GM21381 (cell line): Measurements from ENCODE around the gene MCM3.

Experiments
- ATAC-seq: cut with Tn5 transposase; IDR thresholded peaks from one replicate; pipeline ENCODE4 v1.9.1; 2021; ENCODE audit warnings: mild to moderate bottlenecking, moderate library complexity; ENCODE audit not compliant: unreplicated experiment

MCM3 gene

DNA sequence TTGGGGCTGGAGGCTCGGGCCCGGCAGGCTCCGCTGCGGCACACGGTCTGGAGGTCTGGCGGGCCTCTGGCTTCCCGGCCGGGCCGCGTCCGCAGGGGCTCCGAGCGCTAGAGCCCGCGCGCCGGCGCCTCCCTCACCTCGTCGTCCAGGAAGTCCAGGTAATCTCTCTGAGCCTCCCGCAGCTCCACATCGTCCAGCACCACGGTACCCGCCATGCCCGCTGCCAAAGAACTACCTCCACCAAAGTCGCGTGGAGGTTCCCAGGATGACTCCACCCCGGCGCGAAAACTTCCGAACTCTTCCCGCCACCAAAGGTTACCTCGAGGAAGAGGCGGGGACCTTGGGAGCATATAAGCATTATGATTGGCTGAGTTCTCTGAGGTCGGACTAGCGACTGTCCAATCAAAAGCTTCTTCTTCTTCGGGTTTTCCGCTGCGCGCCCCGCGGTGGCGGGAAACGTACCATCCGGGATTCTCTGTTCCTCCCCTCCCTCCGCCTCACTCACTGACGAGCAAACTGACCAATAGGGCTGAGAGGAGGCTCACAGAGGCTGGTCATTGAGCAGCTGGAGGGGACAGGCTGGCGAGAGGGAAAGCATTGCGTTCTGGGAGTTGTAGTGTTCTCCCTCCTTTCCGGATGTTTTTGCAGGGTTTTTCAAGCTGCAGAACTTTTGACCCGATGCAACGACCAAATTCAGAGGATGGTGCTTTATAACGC lies at the start of gene MCM3:
Gene MCM3, minus strand, starts transcription at position 283 of the 717 bp plus-strand sequence. Its CDS starts 68 bp downstream, at position 215.
- ATAC-seq = peak; percentile 98

- peak; percentile 54 for ATAC-seq
Observed at GRCh38 chr6:52333840-52334200, 49.3 kb upstream of the MCM3 start.

GRCh38 chr6:52331793-52332457 lies 47.4 kb upstream of the MCM3 start:
- no peak for ATAC-seq

- no peak for ATAC-seq
Observed at GRCh38 chr6:52330470-52330869, 45.9 kb upstream of the MCM3 start.

DNA sequence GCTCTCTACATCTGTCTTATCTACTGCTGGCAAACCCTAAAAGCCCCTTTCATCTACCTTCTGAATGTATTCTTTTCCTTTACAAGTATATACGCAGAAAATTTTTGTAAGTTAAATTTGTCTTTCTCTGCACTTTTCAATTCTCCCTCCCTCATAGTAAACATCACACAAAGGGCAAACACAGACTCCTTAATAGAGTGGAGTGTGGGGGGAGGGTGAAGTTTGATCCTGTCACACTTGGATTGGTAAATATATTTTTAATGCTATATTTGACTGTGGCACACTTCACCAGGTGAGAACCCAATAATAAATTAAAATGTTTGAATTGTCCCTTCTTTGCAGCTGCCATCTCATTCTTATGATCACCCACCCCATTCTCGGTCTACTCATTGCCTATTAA lies 44.2 kb upstream of the MCM3 start:
- ATAC-seq = no peak

DNA sequence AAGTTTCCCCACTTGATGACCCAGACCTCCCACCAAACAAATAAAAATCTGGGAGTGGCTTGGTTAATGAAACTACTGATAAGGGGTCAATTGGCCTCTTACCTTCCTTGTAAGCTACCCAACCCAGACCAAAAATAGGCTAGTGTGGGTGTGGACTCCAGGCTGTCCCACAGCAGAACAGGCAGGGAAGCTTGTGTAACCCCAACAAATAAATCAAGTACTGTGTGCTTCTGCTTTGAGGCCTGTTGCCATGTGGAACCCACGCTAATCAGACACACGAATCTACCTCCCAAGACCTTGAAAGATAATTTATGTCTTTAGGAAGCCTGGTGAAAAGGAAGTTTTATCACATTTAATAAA lies 43.7 kb upstream of the MCM3 start:
- ATAC-seq = no peak

DNA sequence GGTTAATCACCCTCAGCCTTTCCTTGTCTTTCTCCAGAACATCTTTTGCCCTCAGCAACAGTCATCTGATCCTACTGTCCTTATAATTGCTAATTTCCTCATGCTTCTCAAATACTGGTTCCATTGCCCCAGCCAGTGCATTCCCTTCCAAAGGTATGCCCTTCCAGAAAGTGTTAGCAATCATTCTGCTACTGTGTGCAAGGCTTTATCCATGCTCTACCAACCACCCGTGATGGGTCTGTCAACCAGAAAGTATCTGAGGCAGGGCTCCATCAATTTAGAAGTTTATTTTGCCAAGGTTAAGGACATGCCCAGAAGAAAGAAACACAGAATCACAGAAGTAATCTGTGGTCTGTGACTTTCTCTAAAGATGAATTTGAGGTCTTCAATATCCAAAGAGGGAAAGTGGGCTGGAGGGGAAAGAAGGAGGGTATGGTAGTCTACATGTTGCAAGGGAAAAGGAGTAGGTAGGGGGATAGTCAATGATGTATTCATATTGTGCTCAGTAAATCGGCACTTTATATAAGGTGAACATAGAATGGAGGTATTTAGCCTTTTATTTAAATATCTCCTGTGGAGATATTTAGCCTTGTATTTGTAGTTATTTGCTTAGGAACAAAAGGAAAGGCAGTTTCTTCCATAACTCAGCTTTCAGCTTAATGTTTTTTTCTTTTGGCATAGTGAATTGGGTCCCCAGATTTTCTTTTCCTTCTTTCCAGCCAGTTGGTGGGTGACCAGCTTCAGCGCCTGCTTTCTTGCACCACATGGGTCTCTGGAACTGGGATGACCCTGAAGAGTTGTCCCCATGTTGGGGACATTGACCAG lies 42.2 kb upstream of the MCM3 start:
- ATAC-seq = no peak

DNA sequence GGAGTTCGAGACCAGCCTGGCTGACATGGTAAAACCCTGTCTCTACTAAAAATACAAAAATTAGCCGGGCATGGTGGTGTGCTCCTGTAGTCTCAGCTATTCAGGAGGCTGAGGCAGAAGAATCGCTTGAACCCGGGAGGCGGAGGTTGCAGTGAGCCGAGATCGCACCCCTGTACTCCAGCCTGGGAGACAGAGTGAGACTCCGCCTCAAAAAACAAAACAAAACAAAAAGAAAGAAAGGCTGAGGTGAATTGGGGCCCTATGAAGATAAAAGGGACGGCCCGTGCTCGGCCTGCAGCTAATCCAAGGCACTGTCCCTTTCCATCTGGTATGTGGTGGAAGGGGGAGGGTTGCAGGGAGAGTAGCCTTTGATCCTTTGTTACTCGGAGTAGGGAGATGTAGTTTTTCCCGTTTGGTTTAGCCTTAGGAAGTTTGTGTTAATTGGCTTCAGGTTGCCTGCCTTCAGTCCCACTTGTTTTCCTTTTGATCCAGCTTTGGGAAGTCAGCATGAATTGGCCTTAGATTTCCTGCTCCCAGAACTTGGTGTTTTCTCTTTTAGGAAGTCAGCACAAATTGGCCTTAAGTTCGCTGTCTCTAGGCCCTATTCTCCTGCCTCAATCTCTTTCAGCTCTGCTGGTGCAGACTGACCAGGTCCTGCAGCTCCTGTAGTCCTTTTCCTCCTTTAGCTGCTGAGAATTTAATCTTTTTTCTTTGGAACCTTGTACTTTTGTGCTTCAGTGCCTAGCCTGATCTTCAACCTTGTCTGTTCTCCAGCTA lies 41.3 kb upstream of the MCM3 start:
- ATAC-seq = no peak

GRCh38 chr6:52324189-52324588 lies 39.6 kb upstream of the MCM3 start:
- no peak for ATAC-seq

DNA sequence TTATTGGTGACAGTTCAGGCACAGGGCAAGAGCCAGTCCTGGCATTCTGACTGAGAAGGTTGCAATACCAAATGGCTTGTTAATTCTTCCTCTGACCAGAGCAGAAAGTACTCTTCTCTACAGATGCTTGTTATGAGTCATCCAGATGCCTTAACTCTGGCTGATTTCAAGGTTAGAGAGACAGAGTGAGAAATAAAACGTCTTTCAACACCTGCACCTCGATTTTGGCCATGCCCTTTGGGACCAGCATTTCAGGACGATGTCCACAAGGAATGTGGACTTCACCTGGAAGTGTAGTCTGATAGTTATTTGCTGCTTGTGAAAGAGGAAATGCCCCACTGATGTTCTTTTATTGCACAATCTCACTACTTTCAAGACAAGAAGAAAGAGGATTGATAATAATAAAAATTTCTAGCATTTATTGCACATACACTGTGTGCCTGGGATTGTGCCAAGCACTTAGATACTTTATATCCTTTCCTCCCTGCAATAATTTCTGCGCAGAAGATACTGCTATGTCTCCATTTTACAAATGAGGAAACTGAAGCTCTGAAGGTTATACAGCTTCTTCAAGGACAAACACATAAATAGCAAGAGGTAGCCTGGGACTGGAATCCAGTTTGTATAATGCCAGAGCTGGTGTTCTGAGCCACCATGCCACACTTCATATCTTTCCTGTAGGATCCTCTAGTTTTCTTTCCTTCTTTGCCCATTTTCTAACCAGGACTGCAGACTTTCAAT lies 33.5 kb upstream of the MCM3 start:
- ATAC-seq = peak; percentile 99

DNA sequence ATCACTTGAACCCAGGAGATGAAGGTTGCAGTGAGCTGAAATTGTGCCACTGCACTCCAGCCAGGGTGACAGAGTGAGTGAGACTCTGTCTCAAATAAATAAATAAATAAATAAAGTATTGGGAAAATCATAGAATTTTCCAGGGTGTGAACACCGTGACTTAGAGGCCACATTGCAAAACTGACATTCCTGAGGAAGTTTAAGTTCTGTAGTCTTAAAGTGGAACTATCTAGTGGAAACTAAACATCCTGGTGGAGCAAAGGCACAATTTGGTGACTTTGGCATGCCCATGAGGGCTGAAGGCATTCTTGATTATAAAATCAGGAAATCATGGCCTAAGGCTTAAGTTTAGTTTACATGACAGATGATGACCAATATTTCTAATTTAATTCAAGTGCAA lies 32.7 kb upstream of the MCM3 start:
- no peak for ATAC-seq

DNA sequence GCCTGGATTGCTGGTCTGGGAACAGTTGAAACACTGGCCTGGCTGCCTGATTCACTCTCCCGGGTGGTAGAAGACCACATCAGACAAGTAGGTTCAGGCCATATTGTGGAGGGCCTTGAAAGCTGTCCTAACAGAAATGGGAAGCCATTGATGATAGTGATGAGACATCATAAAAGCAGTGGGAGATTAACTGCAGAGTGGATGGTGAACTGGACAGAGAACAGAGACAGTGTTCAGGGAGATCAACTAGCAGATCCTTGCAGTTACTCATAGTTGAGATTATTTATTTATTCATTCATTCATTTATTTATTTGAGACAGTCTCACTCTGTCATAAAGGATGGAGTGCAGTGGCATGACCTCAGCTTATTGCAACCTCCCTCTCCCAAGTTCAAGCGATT lies 30.2 kb upstream of the MCM3 start:
- no peak for ATAC-seq

DNA sequence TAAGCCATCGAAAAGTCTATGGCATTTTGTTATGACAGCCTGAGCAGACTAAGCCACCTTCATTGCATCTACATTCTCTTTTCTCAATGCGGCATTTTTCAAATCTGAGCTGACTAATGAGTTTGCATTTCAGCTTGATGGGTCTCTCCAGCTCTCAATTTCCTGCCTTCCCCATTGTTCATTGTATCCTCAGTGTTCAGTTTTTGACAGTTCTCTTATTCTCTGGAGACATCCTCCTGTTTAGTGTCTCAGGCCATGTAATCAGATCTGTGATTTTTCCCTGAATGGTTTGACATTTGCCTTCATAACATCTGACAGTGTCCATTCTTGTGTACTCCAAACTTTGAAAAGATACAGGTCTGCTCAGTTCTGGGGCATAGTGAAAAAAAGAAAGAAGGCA lies 27.9 kb upstream of the MCM3 start:
- ATAC-seq = no peak

GRCh38 chr6:52310932-52311331 lies 26.4 kb upstream of the MCM3 start:
- no peak for ATAC-seq

DNA sequence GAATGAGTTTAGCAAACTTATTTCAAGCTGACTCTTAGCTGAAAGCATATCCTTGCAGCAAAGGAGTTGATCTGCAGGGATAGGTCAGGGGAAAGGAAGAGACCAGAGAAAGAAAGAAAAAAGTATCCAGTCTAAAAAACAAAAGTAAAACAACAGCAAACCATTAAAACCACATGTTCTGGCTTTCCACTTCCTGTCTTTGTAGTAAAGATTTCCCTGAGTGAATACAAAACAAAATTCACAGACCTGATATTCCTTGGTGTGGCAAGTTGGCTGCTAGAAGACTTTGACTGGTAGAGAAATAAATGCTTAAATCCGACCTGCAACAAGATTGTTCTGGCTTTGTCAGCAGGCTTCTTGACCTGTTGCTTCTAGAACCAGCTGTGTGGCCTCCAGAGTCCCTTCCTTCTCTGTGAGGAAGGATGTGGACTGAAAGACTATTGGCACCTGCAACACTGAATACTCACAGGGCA lies 23.4 kb upstream of the MCM3 start:
- no peak for ATAC-seq

- ATAC-seq = no peak
Observed at GRCh38 chr6:52306972-52307870, 22.7 kb upstream of the MCM3 start.

DNA sequence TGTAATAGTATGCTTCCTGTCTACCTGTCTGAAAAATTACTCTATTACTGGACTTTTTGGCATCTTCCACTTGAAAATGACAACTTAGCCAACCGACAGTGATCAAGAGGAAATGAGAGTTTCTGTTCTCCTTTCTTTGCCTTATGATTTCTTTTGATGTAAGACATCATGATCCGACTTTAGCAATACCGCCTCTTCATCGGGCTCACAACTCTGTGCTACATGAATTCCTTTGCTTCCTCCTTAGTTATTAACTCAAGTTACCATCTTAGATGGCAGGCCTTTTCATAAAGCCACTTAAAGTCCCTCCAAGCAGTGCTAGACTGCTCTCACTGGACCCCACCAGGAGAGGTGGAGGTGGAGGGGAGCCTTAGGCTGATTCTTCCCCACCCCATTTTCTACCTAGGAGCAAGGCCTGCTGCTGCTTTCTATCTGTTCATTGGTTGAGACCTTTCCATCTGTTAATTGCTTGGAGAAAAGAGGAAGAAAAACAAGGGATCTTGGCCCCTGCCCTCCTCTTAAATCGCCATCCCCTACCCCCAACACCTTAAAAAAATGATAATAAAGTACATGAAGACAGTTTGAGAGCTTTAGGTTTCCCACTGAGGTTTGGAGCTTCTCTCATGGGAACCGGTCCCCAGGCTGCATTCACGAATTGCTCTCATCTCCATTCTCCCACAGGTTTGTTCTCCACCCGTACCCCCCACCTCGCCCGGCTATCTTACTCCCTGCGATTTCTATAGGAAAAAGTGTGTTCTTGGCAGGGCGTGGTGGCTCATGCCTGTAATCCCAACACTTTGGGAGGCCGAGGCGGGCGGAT lies 21.6 kb upstream of the MCM3 start:
- peak; percentile 63 for ATAC-seq

DNA sequence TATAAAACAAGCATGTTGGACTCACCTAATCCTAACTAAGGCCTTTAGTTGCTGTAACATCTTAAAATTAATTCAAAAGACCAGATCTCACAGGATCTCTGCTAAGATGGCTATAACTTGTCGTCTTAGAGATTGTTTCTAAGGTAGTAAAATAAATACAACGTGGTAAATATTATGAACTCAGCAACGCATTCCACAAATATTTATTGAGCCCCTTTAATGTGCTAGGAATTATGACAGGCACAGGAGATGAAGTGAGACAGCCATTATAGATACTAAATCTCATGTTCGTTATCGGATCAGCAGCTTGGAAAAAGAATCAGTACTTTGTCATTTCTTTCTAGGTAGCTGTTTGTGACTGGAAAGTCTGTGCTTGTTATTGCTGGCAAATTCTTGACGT lies 20.9 kb upstream of the MCM3 start:
- ATAC-seq = no peak
